Measurements from ENCODE around the gene ATG4A. TPM values are rescaled to one million over a fixed set of nuclear protein-coding genes. Genes with fewer than 3 reads are reported as not detected.

ATG4A gene
- total and polyA plus RNA-seq, 2 of the 8 experiments (the other 6 are each of a cell fraction or from before 2014, with no cell fraction given) = 1.2 to 2.0 TPM

- Histone ChIP-seq H2BK12ac (ENCODE audit: low read depth, low read length) (no peak overlapping the region), H2BK20ac (ENCODE audit: low read length) (no peak overlapping the region), H3K23ac (ENCODE audit: insufficient read length) (no peak overlapping the region), H4K8ac (ENCODE audit: extremely low read depth, insufficient read depth, low read length) (no peak overlapping the region), H2AK5ac (ENCODE audit: low read depth, low read length) (no peak overlapping the region), H3K27me3 (replicated peaks in 1 of 4; ENCODE audit: control insufficient read depth in 3 of 4, extremely low read depth in 1 of 4, insufficient read depth in 3 of 4, low read length in 3 of 4) (no peaks in the 10 kb centered on the region), H3K23me2 (ENCODE audit: low read depth, low read length) (no peaks in the 10 kb centered on the region), H2BK120ac (replicated peaks; ENCODE audit: low read depth, low read length) (no peak overlapping the region), H4K91ac (replicated peaks; ENCODE audit: insufficient read length, low read length) (no peak overlapping the region), H3K56ac (replicated peaks; ENCODE audit: insufficient read length, low read depth, low read length) (no peak overlapping the region), H3K9me3 (ENCODE audit: insufficient read depth in 2 of 2, low read depth in 1 of 2, low read length in 1 of 2) (no peaks in the 10 kb centered on the region), H3K27ac (ENCODE audit: low read depth, low read length) (no peak overlapping the region), H3K36me3 (ENCODE audit: control insufficient read depth in 2 of 4, insufficient read depth in 4 of 4, low read length in 3 of 4) (peaks cover 0 to 2% (median 0%) of the 10 kb centered on the region in 4 experiments; a peak in 1 of 8 replicates), H3K9ac (replicated peaks in 1 of 4; ENCODE audit: extremely low read depth in 1 of 4, low read depth in 3 of 4, low read length in 3 of 4) (no peak overlapping the region), H4K5ac (ENCODE audit: insufficient read length, low read depth, low read length) (no peak overlapping the region), H2BK15ac (ENCODE audit: low read length) (no peak overlapping the region), H3K4me2 (ENCODE audit: insufficient read depth in 1 of 2, low read depth in 2 of 2, low read length in 2 of 2) (no peak overlapping the region), H3K4me3 (ENCODE audit: extremely low read depth in 1 of 4, insufficient read depth in 2 of 4, low read depth in 3 of 4, low read length in 4 of 4) (no peak overlapping the region), H3K4me1 (replicated peaks in 1 of 4; ENCODE audit: control insufficient read depth in 3 of 4, insufficient read depth in 4 of 4, low read length in 3 of 4) (no peaks in the 10 kb centered on the region), H2AFZ (ENCODE audit: low read length) (no peak overlapping the region), H3K14ac (ENCODE audit: insufficient read length) (no peak overlapping the region), H3K79me1 (ENCODE audit: low read depth, low read length) (no peaks in the 10 kb centered on the region), H3K4ac (replicated peaks; ENCODE audit: insufficient read length, low read depth, low read length) (no peak overlapping the region), H3K79me2 (ENCODE audit: control insufficient read depth in 1 of 2, insufficient read depth in 2 of 2, low read length in 2 of 2) (no peaks in the 10 kb centered on the region), H3K18ac (ENCODE audit: extremely low read depth, low read length) (no peak overlapping the region), H2BK5ac (ENCODE audit: low read depth, low read length) (no peak overlapping the region), H4K20me1 (replicated peaks in 1 of 2; ENCODE audit: control insufficient read depth in 1 of 2, insufficient read depth in 2 of 2, low read length in 2 of 2) (no peaks in the 10 kb centered on the region)
- WGBS, 2 experiments (ENCODE audit: extremely low coverage in 1 of 2, insufficient coverage in 1 of 2, insufficient read length in 1 of 2, insufficient replicate concordance in 2 of 2, low coverage in 1 of 2, low lambda C conversion rate in 2 of 2, missing lambda C conversion rate in 1 of 2) = 85% methylated on average over 2 of the region's 2 CpGs; no CpG with 5 or more reads in 1 of the 2 experiments
- DNase-seq (ENCODE audit: low read depth in 1 of 2, low spot score in 2 of 2) = no peak
- TF ChIP-seq EGR1 (IDR thresholded peaks at IDR 0.05; ENCODE audit: borderline replicate concordance, low read depth, low read length) (no peak), TAF7 (optimal IDR thresholded peaks at IDR 0.05; ENCODE audit: borderline replicate concordance, low read depth, low read length) (no peak), GTF2F1 (IDR thresholded peaks at IDR 0.05; ENCODE audit: borderline replicate concordance, low read depth, low read length) (no peak), NRF1 (IDR thresholded peaks at IDR 0.05; ENCODE audit: low read depth, low read length) (no peak), MAFK (IDR thresholded peaks at IDR 0.05; ENCODE audit: low read depth, low read length) (no peak), NANOG (IDR thresholded peaks at IDR 0.05; ENCODE audit: insufficient read depth, low read depth, low read length, poor library complexity, severe bottlenecking) (no peak), EP300 (IDR thresholded peaks at IDR 0.05; ENCODE audit: borderline replicate concordance in 1 of 2, low read depth in 2 of 2, low read length in 2 of 2) (no peak), CHD2 (IDR thresholded peaks at IDR 0.05; ENCODE audit: low read length) (no peak), MAX (IDR thresholded peaks at IDR 0.05) (no peak), PHF8 (conservative IDR thresholded peaks at IDR 0.05; ENCODE audit: low read depth, low read length) (no peak)
- TF ChIP-seq, protein P1, sequence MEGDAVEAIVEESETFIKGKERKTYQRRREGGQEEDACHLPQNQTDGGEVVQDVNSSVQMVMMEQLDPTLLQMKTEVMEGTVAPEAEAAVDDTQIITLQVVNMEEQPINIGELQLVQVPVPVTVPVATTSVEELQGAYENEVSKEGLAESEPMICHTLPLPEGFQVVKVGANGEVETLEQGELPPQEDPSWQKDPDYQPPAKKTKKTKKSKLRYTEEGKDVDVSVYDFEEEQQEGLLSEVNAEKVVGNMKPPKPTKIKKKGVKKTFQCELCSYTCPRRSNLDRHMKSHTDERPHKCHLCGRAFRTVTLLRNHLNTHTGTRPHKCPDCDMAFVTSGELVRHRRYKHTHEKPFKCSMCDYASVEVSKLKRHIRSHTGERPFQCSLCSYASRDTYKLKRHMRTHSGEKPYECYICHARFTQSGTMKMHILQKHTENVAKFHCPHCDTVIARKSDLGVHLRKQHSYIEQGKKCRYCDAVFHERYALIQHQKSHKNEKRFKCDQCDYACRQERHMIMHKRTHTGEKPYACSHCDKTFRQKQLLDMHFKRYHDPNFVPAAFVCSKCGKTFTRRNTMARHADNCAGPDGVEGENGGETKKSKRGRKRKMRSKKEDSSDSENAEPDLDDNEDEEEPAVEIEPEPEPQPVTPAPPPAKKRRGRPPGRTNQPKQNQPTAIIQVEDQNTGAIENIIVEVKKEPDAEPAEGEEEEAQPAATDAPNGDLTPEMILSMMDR (IDR thresholded peaks at IDR 0.05; ENCODE audit: control extremely low read depth in 1 of 3, insufficient read depth in 1 of 3, low read depth in 1 of 3, low read length in 3 of 3) = no peak
- FAIRE-seq = no peak
- CTCF ChIA-PET (ENCODE audit: partially characterized antibody) = no interaction called here
- POLR2A ChIA-PET (ENCODE audit: partially characterized antibody) = no interaction called here
Observed at GRCh38 chrX:108081110-108081509, 10.5 kb upstream of the ATG4A start.

All from H1 (cell line).